Fibroblast of the aortic adventitia (primary cell): Measurements from ENCODE around the gene ALDH9A1. TPM values are rescaled to one million over a fixed set of nuclear protein-coding genes. Genes with fewer than 3 reads are reported as not detected.

Source experiments
- DNase-seq: peaks from one replicate; pipeline ENCODE4 v3.0.0-alpha.2; 2010; ENCODE audit warnings: low read depth
- H3K4me3 ChIP-seq: 2 replicates; pipeline ENCODE4 v1.5.1; 2011; ENCODE audit warnings: low read depth, mild to moderate bottlenecking, control low read depth, low read length, moderate library complexity
- CTCF ChIP-seq: IDR thresholded peaks from 2 replicates; pipeline ENCODE4 v1.5.1; 2011; ENCODE audit warnings: mild to moderate bottlenecking, low read length, control low read depth, inconsistent platforms; ENCODE audit not compliant: insufficient read depth
- total RNA-seq: library from RNA; depleted of rRNA; stranded (reverse); fragments of >200 nt; gene quantifications from 2 replicates; pipeline ENCODE4 v1.2.3, GENCODE V29; 2012; ENCODE audit warnings: low replicate concordance

Gene ALDH9A1
- total RNA-seq, 1 donor = 97.2 TPM

DNA sequence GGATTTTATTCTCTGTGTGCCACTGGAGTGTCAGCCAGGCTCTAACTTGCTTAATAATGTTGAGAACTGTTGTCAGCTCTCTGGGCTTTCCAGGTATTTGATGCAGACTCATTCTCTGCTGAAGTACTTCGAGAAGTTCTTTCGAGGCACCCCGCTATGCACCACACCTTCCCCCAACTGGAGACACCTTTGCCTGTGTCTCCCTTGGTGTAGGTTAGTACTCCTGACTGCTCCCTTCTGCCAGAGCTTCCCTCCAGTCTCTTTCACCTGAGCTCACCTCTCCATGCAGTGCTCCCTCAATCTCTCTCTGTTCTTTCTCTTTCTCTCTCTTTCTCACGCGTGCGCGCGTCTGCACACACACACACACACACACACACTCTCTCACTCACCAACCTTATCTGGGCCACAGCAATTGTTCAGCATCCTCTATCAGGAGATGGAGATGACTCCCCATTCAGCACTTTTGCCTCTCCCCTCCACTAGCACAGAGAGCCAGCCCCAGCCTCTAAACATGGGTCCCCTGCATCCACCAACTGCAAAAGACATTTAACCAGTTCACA is 81.3 kb downstream of the ALDH9A1 start:
- DNase-seq = no peak
- H3K4me3 ChIP-seq = no peak overlapping the region
- no peak for TF ChIP-seq CTCF

- no peak for DNase-seq
- H3K4me3 ChIP-seq = no peak overlapping the region
- TF ChIP-seq CTCF = no peak
Observed at GRCh38 chr1:165616054-165616612, 82.2 kb downstream of the ALDH9A1 start.

Other genes starting within 250 kb of the ALDH9A1 start
- gene LRRC52, start 154.6 kb downstream of the ALDH9A1 start, total RNA-seq = not detected in 2 replicates
- gene MGST3, start 67.3 kb downstream of the ALDH9A1 start, total RNA-seq = 178 and 183 TPM in 2 replicates
- 102 and 112 TPM in 2 replicates for gene TMCO1, start 70.3 kb upstream of the ALDH9A1 start, total RNA-seq
- 24.0 and 61.7 TPM in 2 replicates for gene UCK2, start 129.1 kb upstream of the ALDH9A1 start, total RNA-seq